Measurements from ENCODE around the gene UNC5A. TPM values are rescaled to one million over a fixed set of nuclear protein-coding genes. Genes with fewer than 3 reads are reported as not detected.

The UNC5A gene
- total and polyA plus RNA-seq, 8 donors: 0.09 to 3.6 (median 0.32) TPM

GRCh38 chr5:176865964-176866363, 55.6 kb downstream of the UNC5A start:
- TF ChIP-seq CTCF (IDR thresholded peaks at IDR 0.05): no peak
- Histone ChIP-seq H3K9me3 (no peaks in the 10 kb centered on the region), H3K4me1 (no peaks in the 10 kb centered on the region), H3K27me3 (no peaks in the 10 kb centered on the region), H3K27ac (no peak overlapping the region), H3K4me3 (no peak overlapping the region), H3K36me3 (no peaks in the 10 kb centered on the region)
- intact Hi-C loops (cut with DNase I): no loop called here
- FAIRE-seq: no peak
- 64% methylated on average over 7 of the region's 7 CpGs for WGBS, 2 donors
- ATAC-seq: no peak
- DNase-seq: peak in 1 of 6 donors; percentile 27

DNA sequence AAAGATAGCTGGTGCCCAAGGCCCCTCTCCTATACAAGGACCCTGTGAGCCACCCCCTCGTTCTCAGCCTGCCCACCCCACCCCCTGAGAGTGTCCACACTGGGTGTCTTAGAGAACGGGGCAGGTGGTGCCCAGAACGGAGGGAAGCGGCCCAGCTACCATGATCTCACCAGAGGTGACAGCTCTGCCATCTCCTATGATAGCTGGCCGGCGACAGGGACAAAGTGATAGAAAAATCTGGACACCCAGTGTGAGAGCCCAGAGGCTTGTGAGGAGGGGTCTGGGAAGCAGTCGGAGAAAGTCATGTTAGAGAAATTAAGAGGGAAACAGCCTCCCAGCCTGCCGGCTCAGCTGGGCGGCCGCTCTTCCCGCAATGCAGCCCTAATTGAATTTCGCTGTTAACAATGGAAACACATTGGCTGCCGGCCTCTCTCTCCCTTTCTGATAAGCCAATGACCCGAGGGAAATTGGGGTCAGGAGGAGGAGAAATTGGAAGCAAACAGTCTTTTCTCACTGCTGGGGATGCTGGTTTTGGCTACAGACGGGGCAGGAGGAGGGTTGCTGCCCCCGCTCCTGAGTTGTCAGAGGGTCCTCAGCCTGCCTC, 56.5 kb downstream of the UNC5A start:
- DNase-seq (no peak), FAIRE-seq (no peak), ATAC-seq (no peak)
- no peak for TF ChIP-seq CTCF (IDR thresholded peaks at IDR 0.05)
- Histone ChIP-seq H3K27me3 (no peaks in the 10 kb centered on the region), H3K4me1 (no peaks in the 10 kb centered on the region), H3K27ac (no peak overlapping the region), H3K36me3 (no peaks in the 10 kb centered on the region), H3K4me3 (no peak overlapping the region), H3K9me3 (no peaks in the 10 kb centered on the region)
- intact Hi-C loops (cut with DNase I): no loop called here
- WGBS, 2 donors: 17 to 23% methylated on average over 16 of the region's 16 CpGs

DNA sequence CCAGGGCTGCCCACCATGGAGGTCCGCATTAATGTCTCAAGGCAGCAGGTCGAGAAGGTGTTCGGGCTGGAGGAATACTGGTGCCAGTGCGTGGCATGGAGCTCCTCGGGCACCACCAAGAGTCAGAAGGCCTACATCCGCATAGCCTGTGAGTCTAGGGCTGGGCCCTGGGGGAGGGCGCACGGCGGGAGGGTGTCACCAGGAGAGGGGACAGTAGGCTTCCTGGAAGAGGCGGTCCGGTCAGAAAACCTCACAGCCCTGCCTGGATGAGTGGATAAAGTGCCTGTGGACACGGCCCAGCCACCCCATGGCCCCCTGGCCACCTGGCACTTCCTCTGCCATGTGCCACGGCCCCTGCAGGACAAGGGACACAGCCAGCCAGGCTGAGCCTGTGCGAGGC, 57.8 kb downstream of the UNC5A start:
- Histone ChIP-seq H3K27ac (no peak overlapping the region), H3K4me1 (no peaks in the 10 kb centered on the region), H3K9me3 (no peaks in the 10 kb centered on the region), H3K4me3 (no peak overlapping the region), H3K36me3 (no peaks in the 10 kb centered on the region), H3K27me3 (no peaks in the 10 kb centered on the region)
- TF ChIP-seq CTCF (IDR thresholded peaks at IDR 0.05): no peak
- DNase-seq (no peak), FAIRE-seq (no peak), ATAC-seq (no peak)
- 61 to 69% methylated on average over 14 of the region's 14 CpGs for WGBS, 2 donors
- intact Hi-C loops (cut with DNase I): no loop called here

DNA sequence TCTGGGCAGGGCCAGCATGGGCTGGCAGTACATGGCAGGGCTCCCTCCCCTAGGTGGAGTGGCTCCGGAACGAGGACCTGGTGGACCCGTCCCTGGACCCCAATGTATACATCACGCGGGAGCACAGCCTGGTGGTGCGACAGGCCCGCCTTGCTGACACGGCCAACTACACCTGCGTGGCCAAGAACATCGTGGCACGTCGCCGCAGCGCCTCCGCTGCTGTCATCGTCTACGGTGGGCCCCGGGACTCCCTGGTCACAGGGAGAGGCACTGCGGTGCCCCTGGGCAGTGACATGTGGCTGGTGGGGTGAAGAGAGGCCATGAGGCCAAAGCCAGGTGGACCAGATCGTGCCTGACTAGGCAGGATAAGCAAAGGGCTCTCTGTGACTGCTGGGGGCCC, 58.4 kb downstream of the UNC5A start:
- Histone ChIP-seq H3K4me3 (no peak overlapping the region), H3K4me1 (no peaks in the 10 kb centered on the region), H3K27ac (no peak overlapping the region), H3K9me3 (no peaks in the 10 kb centered on the region), H3K36me3 (no peaks in the 10 kb centered on the region), H3K27me3 (no peaks in the 10 kb centered on the region)
- 79 to 82% methylated on average over 20 of the region's 20 CpGs for WGBS, 2 donors
- no peak for TF ChIP-seq CTCF (IDR thresholded peaks at IDR 0.05)
- no peak for DNase-seq
- FAIRE-seq: no peak
- no peak for ATAC-seq
- intact Hi-C loops (cut with DNase I): no loop called here

DNA sequence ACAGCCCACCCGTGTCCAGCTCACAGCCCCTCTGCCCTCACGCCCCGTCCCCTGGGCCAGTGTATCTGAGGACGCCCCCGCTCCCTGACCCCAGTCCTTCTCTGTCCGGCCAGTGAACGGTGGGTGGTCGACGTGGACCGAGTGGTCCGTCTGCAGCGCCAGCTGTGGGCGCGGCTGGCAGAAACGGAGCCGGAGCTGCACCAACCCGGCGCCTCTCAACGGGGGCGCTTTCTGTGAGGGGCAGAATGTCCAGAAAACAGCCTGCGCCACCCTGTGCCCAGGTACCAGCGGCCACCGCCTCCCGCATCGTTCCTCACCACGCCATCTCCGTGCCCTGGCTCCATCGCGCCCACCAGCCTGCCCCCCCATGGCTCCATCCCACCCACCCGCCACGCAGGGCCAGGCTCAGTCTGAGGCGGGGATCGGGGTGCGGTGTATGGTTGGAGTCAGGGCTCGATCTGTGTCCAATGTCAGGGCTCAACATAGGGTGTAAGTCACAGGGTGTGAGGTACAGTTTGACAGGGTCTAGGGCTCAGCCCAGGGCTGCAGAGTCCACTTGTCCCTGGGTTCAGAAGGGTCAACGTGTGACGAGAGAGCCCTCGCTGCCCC, 59.2 kb downstream of the UNC5A start:
- no peaks in the 10 kb centered on the region for H3K4me1 ChIP-seq
- DNase-seq (peak in 1 of 6 donors; percentile 46), FAIRE-seq (no peak), ATAC-seq (no peak)
- WGBS, 2 donors: 67 to 70% methylated on average over 36 to 38 of the region's 38 CpGs
- H3K4me3 ChIP-seq: no peak overlapping the region
- H3K9me3 ChIP-seq: no peaks in the 10 kb centered on the region
- TF ChIP-seq CTCF (IDR thresholded peaks at IDR 0.05): no peak
- H3K27me3 ChIP-seq: no peaks in the 10 kb centered on the region
- intact Hi-C loops (cut with DNase I): no loop called here
- H3K36me3 ChIP-seq: no peaks in the 10 kb centered on the region
- no peak overlapping the region for H3K27ac ChIP-seq

Data from pancreas (tissue), 10 donors.